ENCODE results near the gene LRRC42. TPM values are rescaled to one million over a fixed set of nuclear protein-coding genes. Genes with fewer than 3 reads are reported as not detected.

Gene LRRC42
- total RNA-seq, 4 donors from 2014 or later = 11.4 to 17.8 (median 14.6) TPM

GRCh38 chr1:53930932-53931331, 15.2 kb upstream of the LRRC42 start:
- H3K27ac ChIP-seq = no peak overlapping the region
- no peaks in the 10 kb centered on the region for H3K9me3 ChIP-seq
- H3K27me3 ChIP-seq = no peaks in the 10 kb centered on the region
- no peak overlapping the region for H3K4me3 ChIP-seq
- ATAC-seq (no peak), DNase-seq (no peak)
- intact Hi-C loops (cut with DNase I; ENCODE audit: low total_unique reads) (no loop called here), in situ Hi-C loops (cut with MboI; ENCODE audit: low sequenced_read_pairs in 4 of 4) (no loop called here)
- no peaks in the 10 kb centered on the region for H3K36me3 ChIP-seq
- no peaks in the 10 kb centered on the region for H3K4me1 ChIP-seq
- TF ChIP-seq POLR2A (IDR thresholded peaks at IDR 0.05) = no peak
- TF ChIP-seq, protein P1, sequence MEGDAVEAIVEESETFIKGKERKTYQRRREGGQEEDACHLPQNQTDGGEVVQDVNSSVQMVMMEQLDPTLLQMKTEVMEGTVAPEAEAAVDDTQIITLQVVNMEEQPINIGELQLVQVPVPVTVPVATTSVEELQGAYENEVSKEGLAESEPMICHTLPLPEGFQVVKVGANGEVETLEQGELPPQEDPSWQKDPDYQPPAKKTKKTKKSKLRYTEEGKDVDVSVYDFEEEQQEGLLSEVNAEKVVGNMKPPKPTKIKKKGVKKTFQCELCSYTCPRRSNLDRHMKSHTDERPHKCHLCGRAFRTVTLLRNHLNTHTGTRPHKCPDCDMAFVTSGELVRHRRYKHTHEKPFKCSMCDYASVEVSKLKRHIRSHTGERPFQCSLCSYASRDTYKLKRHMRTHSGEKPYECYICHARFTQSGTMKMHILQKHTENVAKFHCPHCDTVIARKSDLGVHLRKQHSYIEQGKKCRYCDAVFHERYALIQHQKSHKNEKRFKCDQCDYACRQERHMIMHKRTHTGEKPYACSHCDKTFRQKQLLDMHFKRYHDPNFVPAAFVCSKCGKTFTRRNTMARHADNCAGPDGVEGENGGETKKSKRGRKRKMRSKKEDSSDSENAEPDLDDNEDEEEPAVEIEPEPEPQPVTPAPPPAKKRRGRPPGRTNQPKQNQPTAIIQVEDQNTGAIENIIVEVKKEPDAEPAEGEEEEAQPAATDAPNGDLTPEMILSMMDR (IDR thresholded peaks at IDR 0.05 in 4 of 5, conservative IDR thresholded peaks at IDR 0.05 in 1 of 5) = no peak

- in situ Hi-C loops (cut with MboI; ENCODE audit: low sequenced_read_pairs in 4 of 4) = no loop called here
Measured at GRCh38 chr1:53931523-53931922, 14.6 kb upstream of the LRRC42 start.

DNA sequence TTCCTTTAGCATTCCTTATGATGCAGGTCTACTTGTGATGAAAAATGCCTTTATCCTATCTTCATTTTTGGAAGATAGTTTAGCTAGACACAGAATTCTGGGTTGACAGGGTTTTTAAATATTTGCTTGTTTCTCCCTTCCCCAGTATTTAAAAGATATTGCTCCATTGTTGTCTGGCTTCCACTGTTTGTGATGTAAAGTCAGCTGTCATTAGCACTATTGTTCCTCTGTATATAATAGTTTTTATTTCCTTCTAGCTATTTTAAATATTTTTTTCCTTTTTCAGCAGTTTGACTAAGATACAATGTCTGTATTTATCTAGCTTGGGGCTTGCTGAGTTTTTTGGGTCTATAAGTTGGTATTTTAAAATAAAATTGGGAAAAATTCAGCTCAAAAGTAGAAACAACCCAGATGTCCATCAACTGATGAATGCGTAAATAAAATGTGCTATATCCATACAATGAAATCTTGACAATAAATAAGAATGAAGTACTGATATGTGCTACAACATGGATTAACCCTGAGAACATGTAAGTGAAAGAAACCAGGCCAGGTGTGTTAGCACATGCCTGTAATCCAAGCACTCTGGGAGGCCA, 11.9 kb upstream of the LRRC42 start:
- in situ Hi-C loops (cut with MboI; ENCODE audit: low sequenced_read_pairs in 4 of 4) (no loop called here), intact Hi-C loops (cut with DNase I; ENCODE audit: low total_unique reads) (no loop called here)
- no peaks in the 10 kb centered on the region for H3K36me3 ChIP-seq
- ATAC-seq = no peak
- H3K27me3 ChIP-seq = no peaks in the 10 kb centered on the region
- H3K4me3 ChIP-seq = no peak overlapping the region
- no peak for TF ChIP-seq POLR2A (IDR thresholded peaks at IDR 0.05)
- TF ChIP-seq, protein P1 (IDR thresholded peaks at IDR 0.05 in 4 of 5, conservative IDR thresholded peaks at IDR 0.05 in 1 of 5) = no peak
- no peak for DNase-seq
- H3K27ac ChIP-seq = no peak overlapping the region
- H3K4me1 ChIP-seq = no peaks in the 10 kb centered on the region
- no peaks in the 10 kb centered on the region for H3K9me3 ChIP-seq

More at GRCh38 chr1:53931523-53931922, 14.6 kb upstream of the LRRC42 start:
- Histone ChIP-seq H3K27me3 (no peaks in the 10 kb centered on the region), H3K36me3 (no peaks in the 10 kb centered on the region), H3K9me3 (no peaks in the 10 kb centered on the region), H3K27ac (no peak overlapping the region), H3K4me1 (no peaks in the 10 kb centered on the region), H3K4me3 (no peak overlapping the region)
- ATAC-seq = no peak
- no peak for DNase-seq
- intact Hi-C loops (cut with DNase I; ENCODE audit: low total_unique reads) = no loop called here
- no peak for TF ChIP-seq POLR2A (IDR thresholded peaks at IDR 0.05)
- TF ChIP-seq, protein P1 (IDR thresholded peaks at IDR 0.05 in 4 of 5, conservative IDR thresholded peaks at IDR 0.05 in 1 of 5) = no peak

DNA sequence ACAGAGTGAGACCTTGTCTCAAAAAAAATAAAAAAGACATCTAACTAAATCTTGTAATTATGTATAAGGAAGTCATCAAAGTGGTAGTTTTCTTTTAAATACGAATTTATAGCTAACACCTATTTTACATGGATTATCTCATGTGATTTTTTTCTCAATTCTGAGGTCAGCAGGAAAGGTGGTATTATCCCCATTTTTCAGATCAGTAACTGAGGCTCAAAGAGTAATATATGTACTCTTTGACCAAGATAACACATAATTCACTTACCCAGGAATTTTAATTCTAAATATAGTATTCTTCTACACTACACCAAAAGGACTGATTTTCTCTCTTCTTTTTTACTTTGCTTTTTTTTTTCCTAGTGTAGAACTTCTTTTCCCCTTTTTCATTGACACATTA, 9.7 kb upstream of the LRRC42 start:
- Histone ChIP-seq H3K4me3 (no peak overlapping the region), H3K36me3 (no peaks in the 10 kb centered on the region), H3K27ac (no peak overlapping the region), H3K27me3 (no peaks in the 10 kb centered on the region), H3K9me3 (no peaks in the 10 kb centered on the region), H3K4me1 (no peaks in the 10 kb centered on the region)
- in situ Hi-C loops (cut with MboI; ENCODE audit: low sequenced_read_pairs in 4 of 4) (no loop called here), intact Hi-C loops (cut with DNase I; ENCODE audit: low total_unique reads) (no loop called here)
- DNase-seq (no peak), ATAC-seq (no peak)
- TF ChIP-seq, protein P1 (IDR thresholded peaks at IDR 0.05 in 4 of 5, conservative IDR thresholded peaks at IDR 0.05 in 1 of 5) = no peak
- no peak for TF ChIP-seq POLR2A (IDR thresholded peaks at IDR 0.05)
